ENCODE data around the gene SEC14L1. TPM values are rescaled to one million over a fixed set of nuclear protein-coding genes. Genes with fewer than 3 reads are reported as not detected.

The SEC14L1 gene
- total RNA-seq, 1 experiment from 2014 or later = 41.7 TPM

GRCh38 chr17:77228816-77229215 is 88.0 kb downstream of the SEC14L1 start:
- Histone ChIP-seq H3K36me3 (no peaks in the 10 kb centered on the region), H3K9me3 (peaks cover 7% of the 10 kb centered on the region), H3K27me3 (no peaks in the 10 kb centered on the region), H3K4me3 (no peak overlapping the region)
- DNase-seq = no peak

DNA sequence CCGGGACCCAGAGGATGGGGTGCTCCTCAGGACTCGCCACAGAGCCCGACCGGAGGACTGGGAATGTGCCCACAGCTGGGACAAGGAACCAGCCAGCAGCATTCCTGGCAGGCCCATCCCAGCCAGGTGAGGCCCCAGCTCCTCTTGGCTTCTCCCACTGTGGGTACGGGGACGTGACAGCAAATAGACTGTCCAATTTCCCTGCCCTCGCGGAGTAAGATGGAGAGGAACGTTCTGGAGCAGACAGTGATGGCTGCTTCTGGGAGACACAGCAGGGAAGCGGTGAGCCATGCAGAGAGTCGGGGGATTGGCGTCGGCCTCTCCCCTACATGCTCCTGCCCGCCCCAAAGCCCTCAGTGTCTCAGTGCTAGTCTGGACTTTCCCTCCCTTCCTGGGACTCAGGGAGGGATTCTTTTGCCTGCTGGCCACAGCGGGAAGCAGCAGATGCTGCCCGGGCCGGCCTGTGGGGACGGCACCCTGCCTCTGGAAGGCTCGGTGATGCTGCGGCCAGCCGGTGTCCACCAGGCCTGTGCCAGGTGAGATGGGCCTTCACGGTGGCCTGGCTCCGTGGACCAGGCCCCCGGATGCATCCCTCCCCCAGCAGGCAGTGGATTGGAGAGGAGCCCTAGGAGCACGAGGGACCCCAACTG is 89.1 kb downstream of the SEC14L1 start:
- no peak overlapping the region for H3K4me3 ChIP-seq
- H3K9me3 ChIP-seq = peaks cover 12% of the 10 kb centered on the region
- H3K27me3 ChIP-seq = no peaks in the 10 kb centered on the region
- no peak for DNase-seq
- no peaks in the 10 kb centered on the region for H3K36me3 ChIP-seq

DNA sequence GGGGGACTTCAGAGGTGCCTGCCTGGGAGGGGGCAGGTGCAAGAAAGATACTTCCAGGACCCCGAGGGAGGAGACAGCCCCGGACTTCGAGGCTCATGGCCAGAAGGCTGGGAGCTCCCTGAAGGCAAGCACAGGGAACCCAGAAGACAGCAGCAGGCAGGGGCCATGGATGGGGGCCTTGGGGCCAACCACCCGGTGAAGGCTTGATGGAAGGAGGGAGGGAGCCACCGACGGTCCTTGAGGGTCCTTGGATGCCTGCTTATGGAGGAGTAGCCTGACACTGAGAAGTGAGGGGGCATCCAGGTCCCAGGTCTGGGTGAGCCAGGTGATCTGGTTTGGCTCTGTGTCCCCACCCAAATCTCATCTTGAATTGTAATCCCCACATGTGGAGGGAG is 89.7 kb downstream of the SEC14L1 start:
- Histone ChIP-seq H3K4me3 (no peak overlapping the region), H3K27me3 (no peaks in the 10 kb centered on the region), H3K36me3 (no peaks in the 10 kb centered on the region), H3K9me3 (peaks cover 12% of the 10 kb centered on the region)
- no peak for DNase-seq

GRCh38 chr17:77231076-77231871 is 90.5 kb downstream of the SEC14L1 start:
- Histone ChIP-seq H3K9me3 (peaks cover 12% of the 10 kb centered on the region), H3K4me3 (no peak overlapping the region), H3K36me3 (no peaks in the 10 kb centered on the region), H3K27me3 (no peaks in the 10 kb centered on the region)
- no peak for DNase-seq

- no peaks in the 10 kb centered on the region for H3K36me3 ChIP-seq
- no peak overlapping the region for H3K4me3 ChIP-seq
- H3K27me3 ChIP-seq = no peaks in the 10 kb centered on the region
- no peak for DNase-seq
- H3K9me3 ChIP-seq = peaks cover 12% of the 10 kb centered on the region
Observed at GRCh38 chr17:77233127-77233526, 92.4 kb downstream of the SEC14L1 start.

DNA sequence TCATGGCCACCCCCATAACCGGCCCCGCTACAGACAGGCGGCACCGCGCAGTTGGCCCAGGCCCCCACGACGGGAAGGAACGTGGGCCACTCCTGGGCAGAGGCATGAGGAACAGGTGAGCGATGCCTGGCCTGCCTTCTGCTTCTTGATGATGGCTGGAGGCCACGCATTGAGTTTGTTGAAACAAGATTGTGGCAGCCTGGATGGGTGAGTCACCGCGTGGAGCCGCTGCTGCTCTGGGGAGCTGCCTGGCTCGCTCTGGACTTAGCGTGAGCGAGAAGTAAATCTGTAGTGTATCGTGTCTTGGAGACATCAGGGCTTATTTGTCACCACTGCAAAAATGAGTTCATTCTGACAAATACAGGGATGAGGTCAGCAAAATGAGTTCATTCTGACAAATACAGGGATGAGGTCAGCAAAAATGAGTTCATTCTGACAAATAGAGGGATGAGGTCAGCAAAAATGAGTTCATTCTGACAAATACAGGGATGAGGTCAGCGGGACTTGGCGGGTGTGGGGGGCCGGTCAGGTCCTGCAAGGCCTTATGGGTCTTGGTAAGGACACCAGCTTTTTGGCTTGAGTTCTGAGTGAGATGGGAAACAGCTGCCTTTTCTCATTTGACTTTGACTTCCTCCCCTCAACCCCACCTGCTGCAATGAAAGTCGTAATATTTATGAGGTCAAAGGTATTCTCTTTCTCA is 93.0 kb downstream of the SEC14L1 start:
- Histone ChIP-seq H3K27me3 (no peaks in the 10 kb centered on the region), H3K9me3 (peaks cover 12% of the 10 kb centered on the region), H3K36me3 (no peaks in the 10 kb centered on the region), H3K4me3 (no peak overlapping the region)
- DNase-seq = peak; percentile 42

GRCh38 chr17:77234695-77235094 is 93.9 kb downstream of the SEC14L1 start:
- no peak for DNase-seq
- Histone ChIP-seq H3K36me3 (no peaks in the 10 kb centered on the region), H3K9me3 (peaks cover 12% of the 10 kb centered on the region), H3K27me3 (no peaks in the 10 kb centered on the region), H3K4me3 (no peak overlapping the region)

DNA sequence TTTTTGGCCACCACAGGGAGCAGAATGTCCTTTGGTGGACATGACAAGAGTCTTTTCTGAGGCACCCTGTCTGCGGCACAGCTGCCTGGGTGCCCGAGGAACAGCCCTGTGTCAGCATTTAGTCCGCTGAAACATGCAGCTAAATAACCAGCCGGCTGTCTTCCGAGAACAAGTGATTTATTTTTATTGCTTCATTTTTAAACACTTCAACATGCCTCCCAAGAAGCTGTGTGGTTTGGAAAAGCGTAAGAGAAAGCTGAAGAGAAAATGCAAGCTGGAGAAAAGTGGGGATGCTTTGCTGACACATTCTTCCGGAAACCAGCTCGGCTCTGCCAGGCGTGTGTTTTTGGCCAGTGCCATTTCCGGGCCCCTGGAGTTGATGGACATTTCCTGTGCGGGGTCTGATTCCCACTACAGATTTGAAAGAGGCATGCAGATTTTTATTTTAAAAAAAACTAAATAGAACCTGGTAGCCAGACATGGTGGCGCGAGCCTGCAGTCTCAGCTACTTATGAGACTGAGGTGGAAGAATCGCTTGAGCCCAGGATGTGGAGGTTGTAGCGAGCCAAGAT is 94.7 kb downstream of the SEC14L1 start:
- Histone ChIP-seq H3K9me3 (peaks cover 12% of the 10 kb centered on the region), H3K27me3 (no peaks in the 10 kb centered on the region), H3K36me3 (no peaks in the 10 kb centered on the region), H3K4me3 (peak overlapping the region; percentile 25)
- DNase-seq = peak; percentile 83

GRCh38 chr17:77237232-77238008 is 96.7 kb downstream of the SEC14L1 start:
- Histone ChIP-seq H3K9me3 (peaks cover 12% of the 10 kb centered on the region), H3K36me3 (no peaks in the 10 kb centered on the region), H3K27me3 (no peaks in the 10 kb centered on the region), H3K4me3 (no peak overlapping the region)
- DNase-seq = no peak

- DNase-seq = no peak
- H3K9me3 ChIP-seq = no peaks in the 10 kb centered on the region
- H3K27me3 ChIP-seq = no peaks in the 10 kb centered on the region
- no peaks in the 10 kb centered on the region for H3K36me3 ChIP-seq
- no peak overlapping the region for H3K4me3 ChIP-seq
Observed at GRCh38 chr17:77240976-77241375, 100.2 kb downstream of the SEC14L1 start.

DNA sequence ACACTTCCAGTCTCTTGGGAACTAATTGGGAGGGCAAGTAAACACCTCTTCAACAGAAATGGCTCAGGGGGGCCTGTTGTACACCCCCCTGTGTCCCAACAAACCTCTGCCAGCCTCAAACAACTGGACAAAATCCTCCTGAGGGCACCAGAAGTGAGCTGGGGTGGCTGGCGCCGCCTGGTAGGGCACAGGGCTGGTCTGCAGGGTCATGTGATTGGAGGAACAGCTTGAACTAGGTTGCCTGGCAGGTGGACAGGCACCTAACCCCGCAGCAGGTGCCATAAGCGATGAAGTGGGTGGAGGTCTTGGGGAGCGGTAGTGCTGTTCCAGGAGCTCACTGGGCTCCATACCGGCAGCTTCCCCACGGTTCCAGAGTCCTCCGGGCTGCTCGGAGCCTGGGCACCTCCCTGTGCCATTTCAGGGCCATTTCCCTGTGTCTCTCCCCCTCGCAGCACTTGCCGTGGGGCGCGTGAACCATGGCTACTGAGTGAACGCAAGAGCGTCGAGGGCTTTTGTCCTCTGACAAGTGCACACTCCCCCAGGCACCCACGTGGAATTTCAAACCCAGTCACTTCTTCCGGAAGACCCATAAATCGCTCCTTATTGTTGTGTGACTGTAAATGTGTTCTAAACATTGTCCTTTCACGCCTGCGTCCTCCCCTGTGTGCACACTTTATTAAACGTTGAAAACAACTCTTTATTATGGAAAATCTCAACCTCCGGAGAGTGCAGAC is 101.5 kb downstream of the SEC14L1 start:
- DNase-seq = no peak
- no peaks in the 10 kb centered on the region for H3K27me3 ChIP-seq
- no peaks in the 10 kb centered on the region for H3K9me3 ChIP-seq
- H3K36me3 ChIP-seq = no peaks in the 10 kb centered on the region
- no peak overlapping the region for H3K4me3 ChIP-seq

DNA sequence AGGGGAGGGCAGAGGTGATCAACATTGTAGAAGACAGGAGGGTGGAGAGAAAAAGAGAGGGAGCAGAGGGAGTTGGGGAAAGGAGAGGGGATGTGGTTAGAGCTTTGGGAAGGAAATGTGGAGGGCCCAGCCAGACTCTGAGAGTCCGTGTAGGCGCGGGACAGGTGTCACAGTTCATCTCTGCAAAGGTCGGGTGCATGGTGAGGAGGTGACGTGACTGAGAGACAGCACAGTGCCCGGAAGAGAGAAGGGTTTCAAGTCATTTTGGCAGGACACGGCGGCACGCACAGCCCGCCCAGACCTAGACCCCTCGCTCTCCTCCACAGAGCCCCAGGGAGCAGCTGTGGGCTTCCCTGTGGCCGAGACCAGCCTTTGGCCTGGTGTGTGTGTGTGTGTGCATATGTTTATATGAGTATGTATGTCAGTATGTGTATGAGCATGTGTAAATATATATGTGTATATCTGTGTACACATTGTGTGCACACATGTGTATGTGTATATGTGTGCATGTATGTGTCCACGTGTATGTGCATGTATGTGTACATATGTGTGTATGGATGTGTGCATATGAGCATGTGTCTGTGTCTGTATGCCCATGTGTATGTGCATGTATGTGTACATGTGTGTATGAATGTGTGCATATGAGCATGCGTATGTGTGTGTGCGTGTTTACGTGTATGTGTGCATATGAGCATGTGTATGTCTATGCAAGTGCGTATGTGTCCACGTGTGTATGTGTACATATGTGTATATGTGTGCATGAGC is 104.6 kb downstream of the SEC14L1 start:
- H3K27me3 ChIP-seq = no peaks in the 10 kb centered on the region
- no peaks in the 10 kb centered on the region for H3K9me3 ChIP-seq
- H3K4me3 ChIP-seq = no peak overlapping the region
- DNase-seq = no peak
- H3K36me3 ChIP-seq = no peaks in the 10 kb centered on the region

GRCh38 chr17:77246110-77247047 is 105.6 kb downstream of the SEC14L1 start:
- DNase-seq = no peak
- Histone ChIP-seq H3K4me3 (peak overlapping the region; percentile 52), H3K9me3 (no peaks in the 10 kb centered on the region), H3K27me3 (no peaks in the 10 kb centered on the region), H3K36me3 (no peaks in the 10 kb centered on the region)

DNA sequence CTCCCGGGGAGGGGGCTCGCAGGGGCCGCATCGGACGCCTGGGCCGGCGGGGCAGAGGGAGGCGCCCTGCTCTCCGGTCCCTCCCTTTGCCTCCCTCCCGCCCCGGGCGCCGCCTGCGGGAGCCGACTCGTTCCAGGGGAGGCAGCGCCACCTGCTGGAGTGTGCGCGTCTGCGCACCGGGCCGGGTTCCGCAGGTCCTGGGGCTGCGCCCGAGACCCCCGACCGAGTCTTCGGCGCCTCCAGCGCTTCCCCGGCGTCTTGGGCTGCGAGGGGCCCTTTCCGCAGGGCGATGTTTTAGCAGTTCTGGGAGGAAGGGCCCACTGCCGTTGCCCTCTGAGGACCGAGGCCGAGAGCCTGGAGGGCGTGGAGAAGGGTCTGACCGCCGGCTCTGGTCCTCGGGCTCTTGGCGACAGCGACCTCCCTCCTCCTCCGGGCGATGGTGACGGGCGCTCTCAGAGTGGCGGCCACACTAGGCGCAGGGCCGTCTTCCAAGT is 106.3 kb downstream of the SEC14L1 start:
- Histone ChIP-seq H3K27me3 (no peaks in the 10 kb centered on the region), H3K4me3 (peak overlapping the region; percentile 52), H3K36me3 (no peaks in the 10 kb centered on the region), H3K9me3 (no peaks in the 10 kb centered on the region)
- peak; percentile 80 for DNase-seq
